NCI-H69 (cell line): ENCODE data around the gene ODAPH.

Experiments used
- DNase-seq: peaks from one replicate; lab custom pipeline; 2025; lab: John Stamatoyannopoulos, UW

Gene ODAPH

GRCh38 chr4:75544870-75545269 is 11.0 kb upstream of the ODAPH start:
- DNase-seq = no peak

GRCh38 chr4:75545526-75545925 is 10.3 kb upstream of the ODAPH start:
- no peak for DNase-seq

GRCh38 chr4:75547647-75548387 is 8.0 kb upstream of the ODAPH start:
- peak; percentile 27 for DNase-seq

GRCh38 chr4:75549019-75549418 is 6.8 kb upstream of the ODAPH start:
- DNase-seq = no peak

GRCh38 chr4:75552452-75552851 is 3.4 kb upstream of the ODAPH start:
- DNase-seq = no peak

- no peak for DNase-seq
These were observed 1.8 kb downstream of the ODAPH start for GRCh38 chr4:75557696-75558095.

- no peak for DNase-seq
These were observed 5.9 kb downstream of the ODAPH start for GRCh38 chr4:75561789-75562188.

GRCh38 chr4:75564023-75564422 is 8.2 kb downstream of the ODAPH start:
- no peak for DNase-seq

GRCh38 chr4:75565481-75565880 is 9.6 kb downstream of the ODAPH start:
- no peak for DNase-seq

- no peak for DNase-seq
These were observed 11.0 kb downstream of the ODAPH start for GRCh38 chr4:75566911-75567310.

- DNase-seq = no peak
These were observed 11.9 kb downstream of the ODAPH start for GRCh38 chr4:75567725-75568124.

GRCh38 chr4:75584067-75584466 is 28.2 kb downstream of the ODAPH start:
- DNase-seq = peak; percentile 0

- DNase-seq = no peak
These were observed 37.5 kb downstream of the ODAPH start for GRCh38 chr4:75593393-75593792.

GRCh38 chr4:75596061-75596460 is 40.2 kb downstream of the ODAPH start:
- DNase-seq = no peak

GRCh38 chr4:75598390-75598789 is 42.5 kb downstream of the ODAPH start:
- no peak for DNase-seq

GRCh38 chr4:75599647-75600046 is 43.8 kb downstream of the ODAPH start:
- DNase-seq = no peak

- peak; percentile 0 for DNase-seq
These were observed 50.1 kb downstream of the ODAPH start for GRCh38 chr4:75605928-75606327.

- no peak for DNase-seq
These were observed 56.4 kb downstream of the ODAPH start for GRCh38 chr4:75612306-75612705.
